PFSK-1 (cell line): ENCODE results near the gene RUNDC3A.

ENCODE experiments used
- POLR2AphosphoS5 ChIP-seq: IDR thresholded peaks from 2 replicates; pipeline ENCODE4 v1.6.1; 2012; ENCODE audit warnings: low read depth, mild to moderate bottlenecking, control low read depth, low read length, moderate library complexity
- REST ChIP-seq, 2 experiments: IDR thresholded peaks; 2 replicates each; pipeline versions ENCODE4 v1.6.1 to v1.8.0; 2011 to 2012; ENCODE audit warnings: low read depth in 2 of 2, low read length in 2 of 2, control low read depth in 1 of 2, inconsistent platforms in 1 of 2, mild to moderate bottlenecking in 1 of 2, moderate library complexity in 1 of 2; ENCODE audit not compliant: insufficient read depth in 1 of 2

GRCh38 chr17:44331249-44331760 is 22.9 kb downstream of the RUNDC3A start:
- no peak for TF ChIP-seq POLR2AphosphoS5
- no peak for TF ChIP-seq REST (IDR thresholded peaks at IDR 0.05; ENCODE audit: insufficient read depth in 1 of 2, low read depth in 2 of 2, low read length in 2 of 2)
